ENCODE results near the gene TPSD1. TPM values are rescaled to one million over a fixed set of nuclear protein-coding genes. Genes with fewer than 3 reads are reported as not detected.

Gene TPSD1
- total RNA-seq, 1 experiment from 2014 or later, result not detected

DNA sequence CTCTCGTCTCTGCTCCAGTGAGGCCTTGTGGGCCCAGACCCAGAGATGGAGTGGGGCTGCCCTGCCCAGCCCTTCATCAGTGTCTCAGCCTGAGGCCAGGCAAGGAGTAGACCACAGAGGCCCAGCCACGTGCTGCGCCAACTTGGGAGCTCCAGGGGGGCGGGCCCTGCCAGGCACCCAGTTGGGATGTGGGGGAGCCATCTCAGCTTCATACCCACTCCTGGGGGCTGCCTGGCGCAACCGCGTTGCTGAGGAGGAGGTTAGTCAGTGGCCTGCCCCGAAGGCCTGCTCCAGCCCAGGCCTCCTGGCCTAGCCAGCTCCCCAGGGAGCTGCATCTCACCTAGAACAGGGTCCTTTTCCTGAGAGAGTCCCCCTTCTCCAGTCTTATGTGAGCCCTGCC is 42.6 kb upstream of the TPSD1 start:
- Mint-ChIP-seq H3K4me3 (ENCODE audit: low read depth, unreplicated experiment) (no peak overlapping the region), H3K9me3 (ENCODE audit: low read depth, unreplicated experiment) (no peaks in the 10 kb centered on the region), H3K27ac (ENCODE audit: unreplicated experiment) (no peak overlapping the region), H3K27me3 (ENCODE audit: unreplicated experiment) (peaks cover 87% of the 10 kb centered on the region), H3K36me3 (ENCODE audit: insufficient read depth, unreplicated experiment) (peaks cover 5% of the 10 kb centered on the region), H3K4me1 (ENCODE audit: low read depth, unreplicated experiment) (no peaks in the 10 kb centered on the region)
- intact Hi-C loops (cut with micrococcal nuclease; ENCODE audit: unreplicated experiment), result no loop called here
- DNase-seq, result no peak
- BruUV-seq (replicated peaks), result no TSS peak
- CTCF ChIA-PET, result no interaction called here
- TF ChIP-seq, protein P1, sequence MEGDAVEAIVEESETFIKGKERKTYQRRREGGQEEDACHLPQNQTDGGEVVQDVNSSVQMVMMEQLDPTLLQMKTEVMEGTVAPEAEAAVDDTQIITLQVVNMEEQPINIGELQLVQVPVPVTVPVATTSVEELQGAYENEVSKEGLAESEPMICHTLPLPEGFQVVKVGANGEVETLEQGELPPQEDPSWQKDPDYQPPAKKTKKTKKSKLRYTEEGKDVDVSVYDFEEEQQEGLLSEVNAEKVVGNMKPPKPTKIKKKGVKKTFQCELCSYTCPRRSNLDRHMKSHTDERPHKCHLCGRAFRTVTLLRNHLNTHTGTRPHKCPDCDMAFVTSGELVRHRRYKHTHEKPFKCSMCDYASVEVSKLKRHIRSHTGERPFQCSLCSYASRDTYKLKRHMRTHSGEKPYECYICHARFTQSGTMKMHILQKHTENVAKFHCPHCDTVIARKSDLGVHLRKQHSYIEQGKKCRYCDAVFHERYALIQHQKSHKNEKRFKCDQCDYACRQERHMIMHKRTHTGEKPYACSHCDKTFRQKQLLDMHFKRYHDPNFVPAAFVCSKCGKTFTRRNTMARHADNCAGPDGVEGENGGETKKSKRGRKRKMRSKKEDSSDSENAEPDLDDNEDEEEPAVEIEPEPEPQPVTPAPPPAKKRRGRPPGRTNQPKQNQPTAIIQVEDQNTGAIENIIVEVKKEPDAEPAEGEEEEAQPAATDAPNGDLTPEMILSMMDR (IDR thresholded peaks at IDR 0.05; ENCODE audit: unreplicated experiment), result no peak

- CTCF ChIA-PET, result no interaction called here
- Mint-ChIP-seq H3K27me3 (ENCODE audit: unreplicated experiment) (peaks cover 87% of the 10 kb centered on the region), H3K4me1 (ENCODE audit: low read depth, unreplicated experiment) (no peaks in the 10 kb centered on the region), H3K4me3 (ENCODE audit: low read depth, unreplicated experiment) (no peak overlapping the region), H3K9me3 (ENCODE audit: low read depth, unreplicated experiment) (no peaks in the 10 kb centered on the region), H3K36me3 (ENCODE audit: insufficient read depth, unreplicated experiment) (peaks cover 5% of the 10 kb centered on the region), H3K27ac (ENCODE audit: unreplicated experiment) (no peak overlapping the region)
- intact Hi-C loops (cut with micrococcal nuclease; ENCODE audit: unreplicated experiment), result no loop called here
- TF ChIP-seq, protein P1 (IDR thresholded peaks at IDR 0.05; ENCODE audit: unreplicated experiment), result no peak
- no peak for DNase-seq
- no TSS peak for BruUV-seq (replicated peaks)
Measured at GRCh38 chr16:1213796-1214372, 42.0 kb upstream of the TPSD1 start.

GRCh38 chr16:1214719-1215118 is 41.1 kb upstream of the TPSD1 start:
- no peak for DNase-seq
- H3K4me1 Mint-ChIP-seq (ENCODE audit: low read depth, unreplicated experiment), result no peaks in the 10 kb centered on the region
- peaks cover 89% of the 10 kb centered on the region for H3K27me3 Mint-ChIP-seq (ENCODE audit: unreplicated experiment)
- BruUV-seq (replicated peaks), result no TSS peak
- CTCF ChIA-PET, result interaction anchor here (0.6 kb wide), 1 partner anchor 21 kb away, joined by 5 read pairs; no protein-coding TSS in a partner anchor
- intact Hi-C loops (cut with micrococcal nuclease; ENCODE audit: unreplicated experiment), result no loop called here
- H3K9me3 Mint-ChIP-seq (ENCODE audit: low read depth, unreplicated experiment), result no peaks in the 10 kb centered on the region
- H3K36me3 Mint-ChIP-seq (ENCODE audit: insufficient read depth, unreplicated experiment), result peaks cover 5% of the 10 kb centered on the region
- TF ChIP-seq, protein P1 (IDR thresholded peaks at IDR 0.05; ENCODE audit: unreplicated experiment), result no peak
- H3K27ac Mint-ChIP-seq (ENCODE audit: unreplicated experiment), result no peak overlapping the region
- no peak overlapping the region for H3K4me3 Mint-ChIP-seq (ENCODE audit: low read depth, unreplicated experiment)

DNA sequence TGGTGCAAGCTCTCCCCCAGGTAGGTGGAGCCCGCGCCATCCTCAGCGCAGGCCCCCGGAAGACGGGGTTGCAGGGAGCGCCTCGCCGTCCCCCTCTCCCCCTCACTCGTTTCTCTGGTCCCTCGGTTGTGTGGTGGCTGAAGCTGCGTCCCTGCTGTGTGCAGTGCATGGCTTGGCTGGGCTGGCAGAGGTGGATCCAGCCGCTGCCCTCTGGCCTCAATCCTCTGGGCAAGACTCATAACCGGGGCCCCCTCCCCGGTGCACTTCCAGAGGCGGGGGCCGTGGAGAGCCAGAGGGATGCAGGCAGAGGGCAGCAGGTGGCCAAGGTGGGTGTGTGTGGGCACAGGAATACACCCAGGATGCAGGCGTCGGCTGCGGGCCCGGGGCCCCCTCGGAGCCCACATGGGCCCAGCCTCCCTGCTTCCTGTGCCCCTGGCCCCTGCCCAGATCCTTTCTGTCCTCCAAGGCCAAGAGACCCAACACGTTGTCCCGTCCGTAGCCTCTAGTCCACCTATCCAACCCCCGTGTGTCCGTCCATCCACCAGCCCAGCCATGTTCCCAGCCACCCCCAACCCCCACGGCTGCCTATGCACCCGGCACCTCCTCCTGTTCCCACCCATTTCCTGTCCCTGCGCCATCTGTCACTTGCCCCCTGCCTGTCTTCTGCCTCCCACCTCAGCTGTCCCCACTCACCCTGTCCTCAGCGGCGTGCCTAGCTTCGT is 40.1 kb upstream of the TPSD1 start:
- intact Hi-C loops (cut with micrococcal nuclease; ENCODE audit: unreplicated experiment), result no loop called here
- no peaks in the 10 kb centered on the region for H3K9me3 Mint-ChIP-seq (ENCODE audit: low read depth, unreplicated experiment)
- H3K27me3 Mint-ChIP-seq (ENCODE audit: unreplicated experiment), result peaks cover 85% of the 10 kb centered on the region
- no peak for DNase-seq
- CTCF ChIA-PET, result interaction anchor here (0.6 kb wide), 1 partner anchor 618 kb away, joined by 6 read pairs; no protein-coding TSS in a partner anchor
- no TSS peak for BruUV-seq (replicated peaks)
- no peak overlapping the region for H3K4me3 Mint-ChIP-seq (ENCODE audit: low read depth, unreplicated experiment)
- TF ChIP-seq, protein P1 (IDR thresholded peaks at IDR 0.05; ENCODE audit: unreplicated experiment), result no peak
- H3K36me3 Mint-ChIP-seq (ENCODE audit: insufficient read depth, unreplicated experiment), result peaks cover 4% of the 10 kb centered on the region
- H3K4me1 Mint-ChIP-seq (ENCODE audit: low read depth, unreplicated experiment), result no peaks in the 10 kb centered on the region
- no peak overlapping the region for H3K27ac Mint-ChIP-seq (ENCODE audit: unreplicated experiment)
